AG04450 (cell line): Measurements from ENCODE around the gene DCXR. TPM values are rescaled to one million over a fixed set of nuclear protein-coding genes. Genes with fewer than 3 reads are reported as not detected.
A peak's percentile ranks its signal among the peaks of the same experiment; 100 is the strongest.

Experiments
- CTCF ChIA-PET: fragments of 300-600, 350-600 bp; formaldehyde crosslinking; extraction: SDS; loops from one replicate; lab custom pipeline; 2022; ENCODE audit warnings: antibody characterized with exemption, inconsistent platforms; lab: Charles Lee
- POLR2A ChIA-PET: fragments of 350-600 bp; formaldehyde crosslinking; extraction: SDS; loops from one replicate; lab custom pipeline; 2021; ENCODE audit warnings: antibody characterized with exemption, inconsistent platforms; lab: Yijun Ruan, JAX
- DNase-seq: peaks from one replicate; pipeline ENCODE4 v3.0.0-alpha.2; 2011; ENCODE audit warnings: low read depth, low spot score
- H3K27ac ChIP-seq: one replicate; pipeline ENCODE4 v1.5.1; 2012; ENCODE audit warnings: low read depth, low read length, control low read depth
- H3K27me3 ChIP-seq: one replicate; pipeline ENCODE4 v1.6.0; 2012; ENCODE audit warnings: low read length; ENCODE audit not compliant: control insufficient read depth, insufficient read depth
- H3K4me3 ChIP-seq: 2 replicates; pipeline ENCODE4 v1.5.1; 2011; ENCODE audit warnings: mild to moderate bottlenecking, low read depth, low read length, control low read depth
- H3K9me3 ChIP-seq: 2 replicates; pipeline ENCODE4 v1.5.1; 2012; ENCODE audit warnings: low read length; ENCODE audit not compliant: control insufficient read depth, insufficient read depth
- polyA plus RNA-seq: library from polyadenylated mRNA; depleted of rRNA; stranded (reverse); fragments of >200 nt; gene quantifications from 2 replicates; pipeline ENCODE4 v1.2.3, GENCODE V29; 2011
- TF ChIP-seq, protein P1 (sequence below): IDR thresholded peaks from 2 replicates; pipeline ENCODE4 v1.5.1; 2011; ENCODE audit warnings: low read depth, low read length, control low read depth, inconsistent platforms

The DCXR gene
- polyA plus RNA-seq, 1 experiment: 35.5 TPM

DNA sequence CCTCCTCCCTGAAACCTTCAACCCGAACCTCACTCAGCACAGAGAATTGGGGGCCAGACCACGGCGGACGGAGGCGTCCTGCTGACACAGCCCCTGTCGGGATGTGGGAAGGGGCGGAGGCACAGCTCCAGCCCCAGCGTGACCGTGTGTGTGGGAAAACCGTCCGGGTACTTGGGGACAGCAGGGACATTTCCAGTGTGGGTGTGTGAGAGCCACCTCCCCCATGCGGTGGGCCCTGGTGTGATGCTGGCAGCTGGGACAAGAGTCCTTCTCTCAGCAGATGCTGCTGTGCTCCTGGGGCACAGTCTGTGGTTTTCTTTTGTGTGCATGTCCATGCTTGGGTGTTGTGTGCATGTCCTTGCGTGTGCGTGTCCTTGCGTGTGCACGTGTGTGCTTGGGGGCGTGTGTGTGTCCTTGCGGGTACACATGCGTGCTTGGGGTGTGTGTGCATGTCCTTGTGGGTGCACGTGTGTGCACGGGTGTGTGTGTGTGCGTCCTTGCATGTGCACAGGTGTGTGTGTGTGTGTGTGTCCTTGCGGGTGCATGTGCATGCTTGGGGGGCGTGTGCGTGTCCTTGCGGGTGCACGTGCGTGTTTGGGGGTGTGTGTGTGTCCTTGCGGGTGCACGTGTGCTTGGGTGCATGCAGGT lies 31.7 kb downstream of the DCXR start:
- CTCF ChIA-PET: no interaction called here
- POLR2A ChIA-PET: no interaction called here
- no peak for DNase-seq
- H3K27me3 ChIP-seq: no peaks in the 10 kb centered on the region
- H3K9me3 ChIP-seq: no peaks in the 10 kb centered on the region; the same call in 1 of the 2 replicates
- TF ChIP-seq, protein P1, sequence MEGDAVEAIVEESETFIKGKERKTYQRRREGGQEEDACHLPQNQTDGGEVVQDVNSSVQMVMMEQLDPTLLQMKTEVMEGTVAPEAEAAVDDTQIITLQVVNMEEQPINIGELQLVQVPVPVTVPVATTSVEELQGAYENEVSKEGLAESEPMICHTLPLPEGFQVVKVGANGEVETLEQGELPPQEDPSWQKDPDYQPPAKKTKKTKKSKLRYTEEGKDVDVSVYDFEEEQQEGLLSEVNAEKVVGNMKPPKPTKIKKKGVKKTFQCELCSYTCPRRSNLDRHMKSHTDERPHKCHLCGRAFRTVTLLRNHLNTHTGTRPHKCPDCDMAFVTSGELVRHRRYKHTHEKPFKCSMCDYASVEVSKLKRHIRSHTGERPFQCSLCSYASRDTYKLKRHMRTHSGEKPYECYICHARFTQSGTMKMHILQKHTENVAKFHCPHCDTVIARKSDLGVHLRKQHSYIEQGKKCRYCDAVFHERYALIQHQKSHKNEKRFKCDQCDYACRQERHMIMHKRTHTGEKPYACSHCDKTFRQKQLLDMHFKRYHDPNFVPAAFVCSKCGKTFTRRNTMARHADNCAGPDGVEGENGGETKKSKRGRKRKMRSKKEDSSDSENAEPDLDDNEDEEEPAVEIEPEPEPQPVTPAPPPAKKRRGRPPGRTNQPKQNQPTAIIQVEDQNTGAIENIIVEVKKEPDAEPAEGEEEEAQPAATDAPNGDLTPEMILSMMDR: no peak
- no peak overlapping the region for H3K27ac ChIP-seq
- H3K4me3 ChIP-seq: no peak overlapping the region

DNA sequence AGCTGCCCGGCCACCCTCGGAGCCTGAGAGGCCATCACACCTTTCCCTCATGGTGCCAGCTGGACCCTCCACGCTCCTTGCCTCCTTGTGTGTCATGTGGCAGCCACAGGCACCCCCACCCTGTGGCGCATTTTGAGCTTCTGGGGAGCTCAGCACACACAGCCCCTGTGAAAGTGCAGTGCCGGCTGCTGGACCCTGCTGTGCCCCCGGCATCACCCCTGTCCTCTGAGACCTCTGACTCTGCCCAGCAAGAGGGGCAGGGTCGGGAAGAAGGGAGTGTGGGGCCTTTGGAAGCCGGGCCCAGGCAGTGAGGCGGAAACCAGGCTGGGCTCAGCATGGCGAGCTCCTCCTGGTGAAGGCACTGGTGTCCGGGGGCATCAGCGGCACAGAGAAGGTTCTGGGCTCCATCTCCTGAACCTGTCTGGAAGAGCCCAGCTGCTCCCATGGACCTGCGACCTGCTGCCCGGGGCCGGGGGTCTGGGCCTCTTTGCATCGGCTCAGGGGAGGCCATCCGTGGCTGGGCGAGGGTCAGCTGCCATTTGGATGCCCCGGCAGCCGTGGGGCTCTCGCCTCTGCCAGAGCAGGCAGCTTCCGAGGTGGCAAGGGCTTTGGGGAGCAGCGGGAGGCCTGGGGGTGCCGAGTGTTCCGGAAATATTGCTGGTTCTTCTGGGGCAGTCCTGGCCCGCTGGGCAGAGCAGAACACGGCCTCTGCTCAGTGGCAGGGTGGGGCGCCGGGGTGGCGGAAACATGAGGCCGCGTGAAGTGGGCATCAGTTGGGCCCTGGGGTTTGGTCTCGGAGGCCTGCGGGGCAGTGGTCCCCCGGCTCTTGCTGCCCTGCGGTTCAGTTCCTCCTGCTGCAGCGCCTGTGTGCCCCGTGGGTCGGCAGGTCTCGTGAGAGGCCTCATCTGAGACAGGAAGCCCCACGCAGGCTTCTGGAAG lies 32.7 kb downstream of the DCXR start:
- Histone ChIP-seq H3K27me3 (no peaks in the 10 kb centered on the region), H3K27ac (peak overlapping the region; percentile 87), H3K4me3 (no peak overlapping the region), H3K9me3 (no peaks in the 10 kb centered on the region; the same call in 1 of the 2 replicates)
- no peak for DNase-seq
- TF ChIP-seq, protein P1: no peak
- CTCF ChIA-PET: interaction anchor here (0.9 kb wide), 1 partner anchor 17 kb away, joined by 3 read pairs; no protein-coding TSS in a partner anchor
- POLR2A ChIA-PET: no interaction called here

DNA sequence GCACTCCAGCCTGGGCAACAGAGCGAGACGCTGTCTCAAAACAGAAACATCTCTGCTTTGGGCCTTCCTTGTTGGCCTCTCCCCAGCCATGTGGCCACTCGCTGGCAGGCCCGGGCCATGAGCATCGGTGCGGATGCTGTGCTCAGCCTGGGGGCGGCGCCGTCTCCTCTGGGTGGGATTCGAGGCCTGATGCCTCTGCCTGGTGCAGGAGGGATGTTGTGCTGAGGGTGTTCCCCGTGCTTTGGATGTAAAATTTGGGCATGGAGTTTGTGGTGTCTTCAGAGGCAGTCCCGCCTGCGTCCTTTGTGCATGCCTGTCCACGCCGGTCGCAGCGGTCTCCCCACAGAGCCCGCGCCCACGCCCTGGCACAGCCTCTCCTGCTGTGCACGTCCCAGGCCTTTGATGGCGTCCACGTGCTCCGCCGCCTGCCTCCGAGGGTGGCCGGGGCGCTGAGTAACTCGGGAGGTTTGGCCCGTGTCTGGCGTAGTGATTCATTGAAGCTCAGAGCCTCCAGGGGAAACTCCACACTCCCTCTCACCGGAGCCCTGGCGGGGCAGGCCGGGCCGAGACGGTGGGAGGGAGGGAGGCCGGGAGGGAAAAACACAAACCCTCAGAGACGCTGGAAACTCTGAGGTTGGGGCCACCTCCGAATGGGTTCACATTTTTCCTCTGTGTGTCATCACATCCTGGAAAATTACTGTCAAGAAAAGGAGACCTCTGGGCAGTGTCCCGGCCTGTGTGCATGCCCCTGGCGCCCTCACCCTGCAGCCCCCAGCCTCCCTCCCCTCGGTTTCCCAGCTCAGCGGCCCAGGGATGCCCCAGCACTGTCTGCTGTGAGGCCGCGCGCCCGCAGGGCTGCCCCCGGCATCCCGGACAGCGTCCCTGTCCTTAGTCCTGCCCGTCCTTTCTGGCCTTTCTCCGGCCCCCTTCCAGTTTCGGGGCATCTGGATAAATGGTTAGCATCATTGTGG lies 33.8 kb downstream of the DCXR start:
- Histone ChIP-seq H3K27ac (peak overlapping the region; percentile 87), H3K9me3 (no peaks in the 10 kb centered on the region; the same call in 1 of the 2 replicates), H3K4me3 (no peak overlapping the region), H3K27me3 (no peaks in the 10 kb centered on the region)
- TF ChIP-seq, protein P1: no peak
- ChIA-PET CTCF (interaction anchor here (0.9 kb wide), 1 partner anchor 18 kb away, joined by 3 read pairs; no protein-coding TSS in a partner anchor), POLR2A (interaction anchor here (0.6 to 1.0 kb wide), 5 partner anchors 9 to 75 kb away, joined by 3 to 5 read pairs (median 4); no protein-coding TSS in a partner anchor)
- DNase-seq: peak; percentile 84

DNA sequence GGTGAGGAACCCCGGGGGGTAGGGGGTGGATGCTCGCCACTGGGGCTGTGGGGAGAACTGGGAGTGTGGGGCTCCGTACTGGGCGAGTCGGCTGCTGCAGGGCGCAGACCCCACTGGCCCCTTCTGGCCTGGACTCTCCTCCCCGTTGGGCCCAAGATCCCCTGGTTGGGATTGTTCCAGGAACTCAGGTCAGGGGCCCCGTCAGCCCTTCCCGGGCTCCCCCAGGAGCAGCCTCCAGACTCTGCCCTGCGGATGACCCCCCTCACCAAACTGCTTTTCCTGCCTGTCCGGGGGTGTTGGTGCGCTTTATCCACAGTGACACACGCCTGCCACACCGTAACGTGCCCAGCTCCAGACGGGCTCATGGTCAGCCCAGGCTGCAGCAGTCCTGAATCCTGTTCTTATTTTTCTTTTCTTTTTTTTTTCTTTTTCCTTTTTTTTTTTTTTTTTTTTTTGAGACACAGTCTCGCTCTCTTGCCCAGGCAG lies 35.9 kb downstream of the DCXR start:
- Histone ChIP-seq H3K4me3 (no peak overlapping the region), H3K9me3 (peaks cover 5% of the 10 kb centered on the region; the same call in 1 of the 2 replicates), H3K27ac (no peak overlapping the region), H3K27me3 (no peaks in the 10 kb centered on the region)
- POLR2A ChIA-PET: no interaction called here
- CTCF ChIA-PET: no interaction called here
- TF ChIP-seq, protein P1: no peak
- no peak for DNase-seq
